Measurements from ENCODE around the gene EYA3.

EYA3 gene

DNA sequence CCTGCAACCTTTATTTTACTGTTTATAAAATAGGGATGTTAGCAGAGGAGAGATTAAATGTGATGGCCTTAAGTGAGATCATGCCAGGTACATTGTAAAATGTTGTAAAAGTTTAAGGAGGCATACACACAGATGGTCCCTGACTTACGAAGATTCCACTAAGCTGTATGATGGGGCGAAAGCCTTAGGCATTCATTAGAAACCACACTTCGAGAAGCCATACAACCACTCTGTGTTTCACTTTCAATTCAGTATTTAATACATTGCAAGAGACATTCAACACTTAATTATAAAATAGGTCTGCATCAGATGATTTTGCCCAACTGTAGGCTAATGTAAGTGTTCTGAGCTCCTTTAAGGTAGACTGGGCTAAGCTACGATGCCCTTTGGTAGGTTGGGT lies 149.9 kb downstream of the EYA3 start:
- no peak for DNase-seq (ENCODE audit: low read depth)

DNA sequence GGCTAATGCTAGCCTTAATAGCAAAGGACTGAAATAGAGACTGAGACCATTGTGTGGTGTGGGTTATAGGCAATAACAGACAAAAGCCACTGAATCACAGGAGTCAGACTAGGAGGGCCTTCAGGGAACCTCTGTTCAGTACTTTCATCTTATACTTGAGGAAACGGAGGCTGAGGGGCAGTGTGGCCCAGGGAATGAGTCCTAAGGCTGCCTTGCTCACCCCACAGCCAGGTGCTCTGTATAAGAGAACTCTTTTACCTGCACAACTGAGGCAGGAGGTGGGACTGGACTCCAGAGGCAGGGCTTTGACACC lies 150.9 kb downstream of the EYA3 start:
- no peak for DNase-seq (ENCODE audit: low read depth)

DNA sequence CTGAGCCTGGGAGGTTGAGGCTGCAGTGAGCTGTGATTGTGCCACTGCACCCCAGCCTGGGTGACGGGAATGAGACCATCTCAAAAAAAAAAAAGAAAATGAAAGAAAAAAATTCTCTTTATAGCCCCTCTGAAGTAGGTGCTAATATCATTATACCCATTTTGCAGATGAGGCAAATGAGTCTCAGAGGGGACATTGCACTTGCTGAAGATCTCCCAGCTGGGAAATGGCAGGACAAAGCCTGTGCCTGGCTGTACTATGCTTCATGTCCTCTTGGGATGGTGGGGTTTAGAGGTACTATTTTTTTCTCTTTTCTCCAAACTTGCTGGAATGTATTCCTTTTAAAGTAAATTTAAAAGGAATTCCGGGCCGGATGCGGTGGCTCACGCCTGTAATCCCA lies 152.0 kb downstream of the EYA3 start:
- DNase-seq (ENCODE audit: low read depth), result no peak

DNA sequence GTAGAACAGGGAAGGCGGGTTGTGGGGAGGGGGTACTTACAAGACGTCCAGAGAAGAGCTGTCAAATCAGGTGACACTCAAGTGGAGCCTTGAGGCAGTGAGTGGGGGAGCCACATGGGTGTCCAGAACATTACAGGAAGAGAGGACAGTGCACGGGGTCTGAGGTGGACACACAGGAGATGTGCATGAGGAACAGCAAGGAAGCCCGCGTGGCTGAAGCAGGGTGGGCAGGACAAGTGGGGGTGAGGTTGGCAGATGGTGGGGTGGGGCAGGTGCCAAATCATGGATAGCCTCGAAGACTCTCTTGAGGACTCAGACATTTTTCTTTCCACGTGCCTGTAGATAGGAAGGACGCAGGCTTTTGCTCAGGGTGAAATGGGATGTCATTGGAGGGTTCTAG lies 152.7 kb downstream of the EYA3 start:
- no peak for DNase-seq (ENCODE audit: low read depth)

DNA sequence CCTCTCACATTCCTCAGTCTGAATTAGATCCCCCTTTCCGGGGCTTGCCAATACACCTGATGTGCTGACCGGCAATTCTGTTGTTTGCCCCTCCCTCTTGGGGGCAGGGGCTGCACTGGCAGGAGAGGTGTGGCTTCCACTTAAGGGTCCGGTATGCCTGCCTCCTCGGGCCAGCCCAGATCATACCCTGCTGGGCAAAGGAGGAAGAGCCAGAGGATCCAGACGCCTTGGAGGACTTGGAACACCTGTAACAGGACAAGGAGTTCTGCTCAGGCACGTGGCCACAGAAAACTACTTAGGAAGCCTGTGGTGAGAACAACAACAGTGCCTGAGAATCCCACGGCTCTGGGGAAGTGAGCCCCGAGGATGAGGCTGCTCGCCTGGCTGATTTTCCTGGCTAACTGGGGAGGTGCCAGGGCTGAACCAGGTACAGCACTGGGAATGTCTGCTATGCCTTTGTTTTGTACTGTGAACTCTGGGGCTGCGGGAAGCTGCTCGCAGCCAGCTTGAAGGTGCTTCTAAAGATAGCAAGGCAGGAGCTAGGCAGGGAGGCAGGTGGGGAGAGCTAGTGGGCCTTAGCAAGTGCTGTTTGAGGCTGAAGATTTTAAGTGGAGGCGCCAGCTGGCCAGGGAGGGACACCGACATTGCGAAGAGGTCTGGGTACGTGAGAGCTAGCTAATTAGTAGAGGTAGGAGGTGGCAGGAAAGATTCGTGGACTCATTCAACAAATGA lies 153.4 kb downstream of the EYA3 start, which contains the start of gene SMPDL3B:
Gene SMPDL3B, plus strand, starts transcription at position 183 of the 732 bp plus-strand sequence. Its CDS starts 184 bp downstream, at position 367.
- no peak for DNase-seq (ENCODE audit: low read depth)

DNA sequence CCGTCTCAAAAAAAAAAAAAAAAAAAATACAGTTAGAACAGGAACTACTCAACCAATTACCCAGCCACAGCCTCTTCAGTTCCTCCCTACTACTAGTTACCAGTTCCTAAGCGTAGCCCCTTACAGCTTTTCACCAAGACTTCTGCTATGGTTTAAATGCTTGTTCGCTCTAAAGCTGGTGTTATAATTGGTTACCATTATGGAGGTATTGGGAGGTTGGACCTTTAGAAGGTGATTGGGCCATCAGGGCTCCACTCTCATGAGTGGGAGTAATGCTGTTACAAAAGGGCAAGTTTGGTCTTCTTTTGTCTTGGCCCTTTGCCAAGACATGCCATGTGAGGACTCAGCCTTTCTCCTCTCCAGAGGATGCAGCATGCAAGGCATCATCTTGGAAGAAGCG lies 156.7 kb downstream of the EYA3 start:
- DNase-seq (ENCODE audit: low read depth), result no peak

DNA sequence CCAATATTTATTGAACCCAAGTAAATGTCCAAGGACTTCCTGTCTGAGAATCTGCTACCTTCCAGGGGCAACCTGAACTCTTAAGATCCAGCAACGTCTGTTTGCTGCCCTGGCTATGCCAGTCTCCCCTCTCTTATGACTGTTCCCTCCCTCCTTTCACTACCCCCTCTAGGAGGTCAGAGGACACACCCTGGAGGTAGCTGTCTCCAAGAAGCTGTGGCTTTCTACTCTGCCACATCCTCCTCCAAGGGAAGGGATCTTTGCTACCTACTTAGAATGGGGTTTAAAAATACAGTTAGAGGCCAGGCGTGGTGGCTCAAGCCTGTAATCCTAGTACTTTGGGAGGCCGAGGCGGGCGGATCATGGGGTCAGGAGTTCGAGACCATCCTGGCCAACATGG lies 157.2 kb downstream of the EYA3 start:
- no peak for DNase-seq (ENCODE audit: low read depth)

DNA sequence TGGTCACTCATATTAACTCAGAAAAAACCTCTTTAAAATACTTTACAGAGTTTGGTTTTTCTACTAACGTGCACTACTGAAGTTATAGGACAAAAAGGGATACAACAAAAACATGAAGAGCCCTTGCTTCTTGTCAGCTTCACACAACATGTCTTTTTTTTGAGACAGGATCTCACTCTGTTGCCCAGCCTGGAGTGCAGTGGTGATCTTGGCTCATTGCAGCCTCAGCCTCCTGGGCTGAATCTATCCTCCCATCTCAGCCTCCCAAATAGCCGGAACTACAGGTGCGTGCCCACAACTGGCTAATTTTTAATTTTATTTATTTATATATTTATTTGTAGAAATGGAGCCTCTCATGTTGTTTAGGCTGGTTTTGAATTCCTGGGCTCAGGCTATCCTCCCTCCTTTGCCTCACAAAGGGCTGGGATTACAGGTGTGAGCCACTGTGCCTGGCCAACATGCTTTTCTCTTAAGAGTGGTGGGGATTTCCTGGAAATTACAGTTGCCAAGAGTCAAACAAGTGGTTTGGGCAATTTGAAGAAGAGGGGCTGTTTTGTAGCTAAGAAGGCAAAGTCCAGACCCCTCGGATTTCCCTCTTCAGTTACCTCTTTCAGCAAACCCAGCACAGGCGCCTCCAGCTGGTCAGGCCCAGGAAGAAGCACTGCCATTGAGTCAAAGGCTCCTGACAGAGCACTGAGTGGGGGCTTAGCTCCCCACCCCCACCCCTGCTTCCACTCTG lies 160.0 kb downstream of the EYA3 start:
- DNase-seq (ENCODE audit: low read depth), result no peak

DNA sequence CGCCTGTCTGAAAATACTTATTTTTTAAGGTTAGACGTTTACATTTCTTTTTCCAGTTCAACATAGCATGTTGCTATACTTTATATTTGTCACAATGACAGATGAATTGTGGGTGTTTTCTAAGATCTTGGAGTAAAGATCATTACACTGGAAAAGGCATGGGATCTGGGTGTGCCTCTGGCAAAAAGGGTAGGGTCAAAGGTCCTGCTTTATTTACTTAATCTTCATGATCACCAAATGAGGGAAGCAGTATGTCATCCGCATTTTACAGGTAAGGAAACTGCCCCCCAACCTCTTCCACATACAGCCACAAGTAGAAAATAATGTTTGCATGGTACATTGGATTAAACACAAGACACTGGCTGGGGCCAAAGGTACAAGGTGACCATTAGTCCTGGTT lies 166.1 kb downstream of the EYA3 start:
- DNase-seq (ENCODE audit: low read depth), result no peak

All from activated T-helper 9 cell treated with anti-CD3 and anti-CD28 coated beads, Interleukin-2, amount 50 U/mL, for 16 hours (primary cell).